GM12801 (cell line): Measurements from ENCODE around the gene OGA.

Experiments
- CTCF ChIP-seq: IDR thresholded peaks from one replicate; pipeline ENCODE4 v1.5.1; 2011; ENCODE audit warnings: control low read depth; ENCODE audit not compliant: insufficient read length; ENCODE audit errors: extremely low read depth

The OGA gene

GRCh38 chr10:101785801-101786200 is 32.4 kb downstream of the OGA start:
- TF ChIP-seq CTCF, result no peak

GRCh38 chr10:101784558-101784957 is 33.7 kb downstream of the OGA start:
- no peak for TF ChIP-seq CTCF

- no peak for TF ChIP-seq CTCF
These were observed 34.5 kb downstream of the OGA start for GRCh38 chr10:101783736-101784118.

- TF ChIP-seq CTCF, result no peak
These were observed 35.2 kb downstream of the OGA start, which contains the start of gene NPM3 for GRCh38 chr10:101782811-101783735. NPM3 (minus strand) TSS chr10:101783446; CDS start chr10:101783390, 56 bp downstream.

- TF ChIP-seq CTCF, result no peak
These were observed 36.0 kb downstream of the OGA start for GRCh38 chr10:101781984-101782810.

GRCh38 chr10:101781655-101781983 is 36.6 kb downstream of the OGA start:
- TF ChIP-seq CTCF, result no peak
